Measurements from ENCODE around the gene ANKRD53. TPM values are rescaled to one million over a fixed set of nuclear protein-coding genes. Genes with fewer than 3 reads are reported as not detected.

ANKRD53 gene
- total RNA-seq, 4 donors from 2014 or later = 1.8 to 3.7 TPM; not detected in 2

DNA sequence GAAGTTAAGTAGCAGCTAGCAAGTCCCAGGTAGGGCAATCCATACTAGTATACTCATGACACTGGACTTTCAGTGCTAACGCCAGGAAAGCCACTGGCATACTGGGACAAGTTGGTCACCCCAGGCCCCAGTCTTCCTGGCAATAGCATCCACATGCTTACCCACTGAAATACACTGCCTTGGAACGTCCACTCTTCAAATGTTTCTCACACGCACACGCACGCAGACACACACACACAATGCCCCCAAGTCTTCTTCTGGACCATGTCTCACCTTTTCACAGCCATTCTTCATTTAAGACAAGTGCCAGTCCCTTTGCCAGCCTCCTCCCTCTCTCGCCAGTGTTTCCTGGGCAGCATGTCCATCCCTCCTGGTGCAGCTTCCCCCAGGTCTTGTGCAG is 25.0 kb downstream of the ANKRD53 start:
- Histone ChIP-seq H3K27me3 (no peaks in the 10 kb centered on the region), H3K9me3 (no peaks in the 10 kb centered on the region), H3K4me3 (no peak overlapping the region), H3K4me1 (no peaks in the 10 kb centered on the region), H3K36me3 (no peaks in the 10 kb centered on the region), H3K27ac (no peak overlapping the region)
- DNase-seq = no peak
- TF ChIP-seq POLR2A (IDR thresholded peaks at IDR 0.05) = no peak
- TF ChIP-seq, protein P1, sequence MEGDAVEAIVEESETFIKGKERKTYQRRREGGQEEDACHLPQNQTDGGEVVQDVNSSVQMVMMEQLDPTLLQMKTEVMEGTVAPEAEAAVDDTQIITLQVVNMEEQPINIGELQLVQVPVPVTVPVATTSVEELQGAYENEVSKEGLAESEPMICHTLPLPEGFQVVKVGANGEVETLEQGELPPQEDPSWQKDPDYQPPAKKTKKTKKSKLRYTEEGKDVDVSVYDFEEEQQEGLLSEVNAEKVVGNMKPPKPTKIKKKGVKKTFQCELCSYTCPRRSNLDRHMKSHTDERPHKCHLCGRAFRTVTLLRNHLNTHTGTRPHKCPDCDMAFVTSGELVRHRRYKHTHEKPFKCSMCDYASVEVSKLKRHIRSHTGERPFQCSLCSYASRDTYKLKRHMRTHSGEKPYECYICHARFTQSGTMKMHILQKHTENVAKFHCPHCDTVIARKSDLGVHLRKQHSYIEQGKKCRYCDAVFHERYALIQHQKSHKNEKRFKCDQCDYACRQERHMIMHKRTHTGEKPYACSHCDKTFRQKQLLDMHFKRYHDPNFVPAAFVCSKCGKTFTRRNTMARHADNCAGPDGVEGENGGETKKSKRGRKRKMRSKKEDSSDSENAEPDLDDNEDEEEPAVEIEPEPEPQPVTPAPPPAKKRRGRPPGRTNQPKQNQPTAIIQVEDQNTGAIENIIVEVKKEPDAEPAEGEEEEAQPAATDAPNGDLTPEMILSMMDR (IDR thresholded peaks at IDR 0.05) = no peak
- intact Hi-C loops (cut with DNase I; ENCODE audit: low total_unique reads) = no loop called here

DNA sequence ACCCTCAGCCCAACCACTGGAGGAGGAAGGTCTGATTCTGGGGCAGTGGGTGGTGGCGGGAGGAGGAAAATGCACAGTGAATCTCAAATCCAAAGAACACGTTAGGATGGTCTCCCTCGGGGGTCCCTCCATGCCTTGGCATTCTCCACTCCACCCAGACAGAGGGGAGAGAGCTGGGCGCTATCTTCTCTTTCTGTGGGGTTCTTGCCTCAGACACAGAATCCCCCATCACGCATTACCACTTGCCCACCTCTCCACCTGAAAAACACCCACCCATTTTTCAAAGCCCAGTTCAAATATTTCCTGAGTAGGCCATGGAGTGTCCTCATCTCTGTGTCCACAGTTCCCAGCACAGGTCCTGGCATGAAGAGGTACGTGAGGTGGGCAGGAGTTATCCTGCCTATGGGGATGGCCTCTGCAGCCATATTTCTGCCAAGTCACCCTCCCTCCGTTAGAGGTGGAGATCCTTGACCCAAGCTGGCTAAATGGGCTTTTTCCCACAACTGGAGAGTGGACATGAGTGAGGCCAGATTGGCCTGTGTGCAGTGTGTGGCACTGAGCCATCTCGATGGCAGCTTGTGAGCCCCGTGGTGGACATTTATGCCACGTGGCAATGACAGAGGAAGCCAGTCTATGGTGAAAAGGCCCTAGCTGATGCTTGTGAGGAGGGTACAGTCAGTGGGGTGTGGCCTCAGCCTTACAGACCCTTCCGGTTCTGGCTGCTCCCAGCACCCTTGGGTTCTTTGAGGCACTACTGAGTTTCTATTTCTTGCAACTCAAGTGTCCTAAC is 25.7 kb downstream of the ANKRD53 start:
- DNase-seq = no peak
- TF ChIP-seq, protein P1 (IDR thresholded peaks at IDR 0.05) = no peak
- no peak for TF ChIP-seq POLR2A (IDR thresholded peaks at IDR 0.05)
- H3K36me3 ChIP-seq = no peaks in the 10 kb centered on the region
- no peak overlapping the region for H3K4me3 ChIP-seq
- H3K27ac ChIP-seq = no peak overlapping the region
- no peaks in the 10 kb centered on the region for H3K4me1 ChIP-seq
- no peaks in the 10 kb centered on the region for H3K27me3 ChIP-seq
- no peaks in the 10 kb centered on the region for H3K9me3 ChIP-seq
- intact Hi-C loops (cut with DNase I; ENCODE audit: low total_unique reads) = no loop called here

DNA sequence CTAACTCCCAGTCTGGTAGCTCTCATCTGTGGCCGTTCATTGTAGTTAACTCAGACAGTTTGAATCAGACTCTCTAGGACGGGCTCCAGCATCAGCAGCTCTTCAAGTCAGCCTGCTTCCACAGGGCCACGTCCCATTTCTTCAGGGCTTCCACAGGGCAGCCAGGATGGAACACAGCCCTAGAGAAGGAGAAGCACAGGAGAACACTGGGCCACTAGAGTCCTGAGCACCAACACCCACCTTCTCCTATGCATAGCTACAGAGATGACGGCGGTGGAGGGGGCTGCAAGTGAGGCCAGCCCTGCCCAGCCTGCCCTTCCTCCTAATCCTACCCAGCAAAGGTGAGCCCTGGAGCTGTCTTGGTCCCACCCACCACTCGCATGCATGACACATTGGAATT is 26.4 kb downstream of the ANKRD53 start:
- Histone ChIP-seq H3K4me1 (no peaks in the 10 kb centered on the region), H3K36me3 (no peaks in the 10 kb centered on the region), H3K4me3 (no peak overlapping the region), H3K9me3 (no peaks in the 10 kb centered on the region), H3K27ac (no peak overlapping the region), H3K27me3 (no peaks in the 10 kb centered on the region)
- TF ChIP-seq POLR2A (IDR thresholded peaks at IDR 0.05) = no peak
- TF ChIP-seq, protein P1 (IDR thresholded peaks at IDR 0.05) = no peak
- intact Hi-C loops (cut with DNase I; ENCODE audit: low total_unique reads) = no loop called here
- DNase-seq = no peak

DNA sequence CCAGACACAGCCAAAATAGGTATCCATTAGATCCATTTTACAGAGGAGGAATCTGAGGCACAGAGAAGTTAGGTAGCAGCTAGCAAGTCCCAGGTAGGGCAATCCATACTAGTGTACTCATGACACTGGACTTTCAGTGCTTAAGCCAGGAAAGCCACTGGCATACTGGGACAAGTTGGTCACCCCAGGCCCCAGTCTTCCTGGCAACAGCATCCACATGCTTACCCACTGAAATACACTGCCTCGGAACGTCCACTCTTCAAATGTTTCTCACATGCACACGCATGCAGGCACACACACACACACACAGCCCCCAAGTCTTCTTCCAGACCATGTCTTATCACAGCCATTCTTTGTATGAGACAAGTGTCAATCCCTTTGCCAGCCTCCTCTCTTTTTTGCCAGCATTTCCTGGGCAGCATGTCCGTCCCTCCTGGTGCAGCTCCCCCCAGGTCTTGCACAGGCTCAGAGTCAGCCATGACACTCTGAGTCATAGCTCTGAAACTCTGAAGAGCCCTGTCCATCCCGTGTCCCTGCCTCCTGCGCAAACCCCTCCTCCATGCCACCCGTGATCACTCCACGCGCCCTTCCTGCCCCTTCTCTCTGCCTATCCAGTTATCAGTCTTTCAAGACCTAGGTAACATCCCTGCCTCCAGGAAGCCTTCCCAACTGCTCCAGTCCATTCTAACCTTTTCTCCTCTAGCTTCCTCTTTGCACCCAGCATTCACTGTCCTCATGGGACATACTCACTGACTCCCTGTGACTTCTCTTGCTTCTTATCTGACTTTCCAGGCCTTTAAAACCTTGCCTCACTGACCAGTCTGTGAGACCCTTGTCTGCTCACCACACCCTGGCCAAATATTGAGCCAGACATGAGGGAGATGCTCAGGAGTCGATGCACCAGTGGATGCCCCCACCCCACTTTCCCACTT is 27.1 kb downstream of the ANKRD53 start:
- H3K4me3 ChIP-seq = no peak overlapping the region
- no peaks in the 10 kb centered on the region for H3K4me1 ChIP-seq
- no peaks in the 10 kb centered on the region for H3K9me3 ChIP-seq
- no peak for TF ChIP-seq POLR2A (IDR thresholded peaks at IDR 0.05)
- TF ChIP-seq, protein P1 (IDR thresholded peaks at IDR 0.05) = no peak
- no peaks in the 10 kb centered on the region for H3K27me3 ChIP-seq
- H3K36me3 ChIP-seq = no peaks in the 10 kb centered on the region
- peak in 1 of 2 donors; percentile 3 for DNase-seq
- intact Hi-C loops (cut with DNase I; ENCODE audit: low total_unique reads) = no loop called here
- H3K27ac ChIP-seq = no peak overlapping the region

DNA sequence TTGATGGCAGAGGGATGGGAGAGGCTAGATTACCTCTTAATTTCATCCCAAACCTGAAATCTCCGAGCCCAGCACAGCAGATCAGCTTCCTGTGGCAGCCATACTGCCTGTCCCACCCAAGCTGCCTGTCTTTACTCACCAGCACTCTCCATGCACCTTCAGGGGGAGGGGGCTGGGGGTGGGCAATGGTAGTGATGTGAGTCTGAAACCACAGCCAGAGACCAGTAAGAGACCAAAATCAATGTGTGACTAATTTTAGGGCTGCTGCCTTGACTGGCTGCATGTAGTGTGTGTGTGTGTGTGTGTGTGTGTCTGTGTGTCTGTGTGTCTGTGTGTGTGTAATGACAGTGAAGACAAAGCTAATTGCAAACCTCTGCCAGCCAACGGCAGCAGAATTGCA is 27.9 kb downstream of the ANKRD53 start:
- TF ChIP-seq, protein P1 (IDR thresholded peaks at IDR 0.05) = no peak
- TF ChIP-seq POLR2A (IDR thresholded peaks at IDR 0.05) = no peak
- Histone ChIP-seq H3K36me3 (no peaks in the 10 kb centered on the region), H3K27ac (no peak overlapping the region), H3K9me3 (no peaks in the 10 kb centered on the region), H3K4me1 (no peaks in the 10 kb centered on the region), H3K4me3 (no peak overlapping the region), H3K27me3 (no peaks in the 10 kb centered on the region)
- intact Hi-C loops (cut with DNase I; ENCODE audit: low total_unique reads) = no loop called here
- DNase-seq = no peak

Measured in uterus (tissue), 4 donors.